HG02759 (cell line): ENCODE results near the gene PACRG.

Experiments used
- ATAC-seq: cut with Tn5 transposase; IDR thresholded peaks from one replicate; pipeline ENCODE4 v1.9.1; 2021; ENCODE audit warnings: mild to moderate bottlenecking, moderate library complexity; ENCODE audit not compliant: unreplicated experiment

Gene PACRG

DNA sequence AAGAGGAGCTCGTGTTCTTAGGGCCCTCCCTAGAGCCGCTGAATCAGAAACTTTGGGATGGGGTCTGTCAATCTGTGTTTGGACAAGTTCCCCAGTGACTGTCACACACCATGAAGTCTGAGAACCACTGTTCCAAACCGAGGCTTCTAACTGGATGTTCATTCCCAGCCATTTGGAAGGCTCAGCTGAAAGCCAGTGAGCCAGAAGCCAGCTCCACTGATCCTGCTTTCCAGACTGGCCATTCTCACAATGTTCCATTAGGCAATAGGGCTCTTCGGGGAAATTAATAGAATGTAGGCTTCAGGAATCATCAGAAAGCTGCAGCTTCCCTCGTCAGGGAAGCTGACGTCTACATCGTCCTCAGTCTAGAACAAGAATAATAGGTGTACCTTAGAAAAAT, 595.9 kb downstream of the PACRG start:
- no peak for ATAC-seq

DNA sequence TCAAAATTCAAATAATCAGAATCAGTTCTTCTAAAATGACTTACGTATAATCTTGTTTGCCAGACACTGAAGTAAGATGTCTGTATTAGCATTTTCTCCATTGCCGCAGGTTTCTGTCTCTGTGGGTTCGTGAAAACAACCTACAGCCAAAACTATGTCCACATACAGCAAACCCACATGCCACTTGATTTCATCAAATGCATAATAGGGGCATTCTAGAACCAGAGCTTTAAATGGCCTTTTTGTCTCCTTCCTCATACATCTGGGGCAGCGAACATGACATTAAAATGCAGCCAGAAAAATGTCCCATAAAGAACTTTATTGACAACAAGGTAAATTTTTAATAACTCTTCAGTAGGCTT, 596.5 kb downstream of the PACRG start:
- no peak for ATAC-seq

DNA sequence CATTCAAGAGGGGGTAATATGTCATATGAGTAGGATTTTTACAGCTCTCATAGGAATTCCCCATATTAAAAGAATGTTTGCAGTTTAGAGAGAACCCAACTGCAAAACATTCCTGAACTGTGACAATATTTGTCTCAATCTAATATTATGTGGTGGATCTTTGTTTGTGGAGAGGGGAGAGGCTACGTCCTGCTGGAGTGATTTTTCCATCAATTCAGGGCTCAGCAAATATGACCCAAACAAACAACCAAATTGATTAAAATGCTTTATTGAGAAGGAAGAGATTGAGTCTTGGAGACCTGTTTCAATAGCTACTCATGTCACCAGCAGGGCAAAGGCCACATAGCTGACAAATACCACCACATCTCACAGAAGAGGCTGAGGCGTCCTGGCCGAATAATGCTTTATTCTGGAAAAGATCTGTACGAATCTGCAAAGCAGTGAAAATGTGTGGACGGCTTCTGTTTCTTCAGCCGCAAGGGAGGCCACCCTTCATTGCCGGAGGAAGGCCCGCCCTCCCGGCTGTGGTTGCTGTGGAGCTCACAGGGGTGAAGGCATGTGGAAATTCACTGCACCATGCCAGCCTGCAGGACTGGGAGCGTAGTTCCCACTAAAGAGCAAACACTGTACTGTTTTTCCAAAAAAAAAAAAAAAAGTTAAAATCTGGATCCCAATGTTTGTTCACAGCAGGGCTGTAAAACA, 597.1 kb downstream of the PACRG start:
- no peak for ATAC-seq

DNA sequence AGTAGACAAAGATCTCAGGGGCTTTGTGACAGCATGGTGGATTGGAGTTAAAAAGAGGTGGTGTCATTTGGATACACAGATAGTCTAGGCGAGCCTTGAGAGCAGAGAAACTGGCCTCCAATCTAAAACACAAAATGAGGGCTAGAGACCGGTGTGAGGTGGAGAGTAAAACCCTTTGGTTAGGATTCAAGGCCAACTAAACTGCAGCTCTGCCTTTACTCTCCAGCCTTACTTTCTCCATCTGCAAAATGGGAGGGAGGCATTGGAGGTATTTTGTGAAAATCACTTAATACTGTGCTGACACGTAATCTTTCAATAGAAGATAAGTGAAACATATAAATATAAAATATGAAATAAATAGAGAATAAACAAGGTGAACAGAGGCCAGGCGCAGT, 597.6 kb downstream of the PACRG start:
- no peak for ATAC-seq

DNA sequence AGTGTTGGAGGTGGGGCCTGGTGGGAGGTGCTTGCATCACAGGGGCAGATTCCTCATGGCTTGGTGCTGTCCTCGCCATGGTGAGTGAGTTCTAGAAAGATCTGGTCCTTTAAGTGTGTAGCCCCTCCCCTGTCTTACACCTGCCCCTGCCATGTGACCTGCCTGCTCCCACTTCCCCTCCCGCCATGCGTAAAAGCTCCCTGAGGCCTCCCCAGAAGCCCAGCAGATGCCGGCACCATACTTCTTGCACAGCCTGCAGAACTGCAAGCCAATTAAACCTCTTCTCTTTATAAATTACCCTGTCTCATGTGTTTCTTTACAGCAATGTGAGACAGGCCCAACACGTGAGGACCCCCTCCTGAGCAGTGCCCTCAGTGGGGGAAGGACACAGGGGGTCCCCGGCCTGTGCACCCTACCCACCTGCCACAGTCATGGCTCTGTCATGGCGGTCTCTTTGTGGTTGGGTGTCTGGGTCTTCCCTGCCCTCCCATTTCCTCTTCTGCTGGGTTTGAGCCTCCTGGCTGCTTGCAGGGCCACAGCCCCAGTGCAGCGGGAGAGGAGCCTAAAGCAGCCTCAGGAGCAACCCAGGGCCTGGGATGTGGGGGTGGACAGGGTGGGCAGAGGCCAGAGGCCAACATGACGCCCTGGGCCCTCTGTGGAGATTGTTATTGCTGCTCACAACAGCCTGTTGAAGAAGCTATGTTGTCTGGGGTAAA, 599.5 kb downstream of the PACRG start:
- no peak for ATAC-seq

DNA sequence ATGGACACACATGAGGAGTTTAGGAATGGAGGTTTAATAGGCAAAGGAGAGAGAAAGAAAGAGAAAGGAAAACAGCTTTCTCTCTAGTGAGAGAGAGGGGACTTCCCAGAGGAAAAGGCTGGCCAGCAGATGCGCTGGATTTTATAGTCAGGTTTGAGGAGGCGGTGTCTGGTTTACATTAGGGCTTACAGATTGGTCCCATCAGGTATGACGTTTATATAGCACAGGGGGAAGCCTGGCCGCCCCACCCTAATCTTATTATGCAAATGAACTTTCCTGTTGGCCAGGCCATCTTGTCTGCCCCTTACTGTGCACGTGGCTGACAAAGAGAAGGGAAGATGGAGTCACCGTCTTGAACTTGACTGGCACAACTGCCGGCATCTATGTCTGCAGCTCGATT, 600.1 kb downstream of the PACRG start:
- ATAC-seq, result no peak

DNA sequence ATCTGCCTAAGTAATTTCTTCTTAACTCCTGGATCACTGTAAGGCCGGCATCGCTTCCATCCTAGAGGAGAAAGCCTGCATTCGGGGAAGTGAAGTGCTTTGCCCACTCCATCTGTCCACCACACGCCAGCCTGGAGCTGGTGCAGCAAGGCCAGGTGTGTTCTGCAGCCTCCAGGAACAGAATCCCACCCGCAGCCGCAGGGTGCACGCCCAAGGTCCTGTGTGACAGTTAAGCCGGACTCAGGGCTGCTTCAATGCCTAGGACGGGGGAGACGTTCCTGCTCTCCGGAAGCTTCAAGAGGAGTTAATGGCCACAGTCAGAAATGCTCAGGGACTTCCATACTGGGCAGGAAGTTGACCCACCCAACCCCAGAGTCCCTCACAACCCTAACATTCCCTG, 600.6 kb downstream of the PACRG start:
- no peak for ATAC-seq

DNA sequence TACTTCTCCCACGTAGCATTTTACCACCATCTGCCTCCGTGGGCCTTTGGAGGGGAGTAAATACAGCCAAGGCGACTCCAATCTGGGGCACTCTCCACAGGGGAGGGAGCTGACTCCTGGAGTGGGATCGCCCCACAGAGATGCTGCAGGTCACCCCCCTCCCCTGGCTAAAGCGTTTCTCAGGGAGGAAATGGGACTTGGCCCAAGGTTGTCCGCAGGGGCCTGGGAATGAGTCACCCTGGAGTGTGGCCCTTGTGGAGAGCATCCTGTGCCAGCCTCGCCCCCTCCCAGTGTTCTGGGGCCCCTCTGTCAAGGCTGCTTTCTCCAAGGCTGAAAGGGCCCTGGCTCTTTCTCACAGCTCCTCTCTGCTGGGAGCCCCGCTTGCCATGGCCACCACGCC, 602.2 kb downstream of the PACRG start:
- no peak for ATAC-seq

DNA sequence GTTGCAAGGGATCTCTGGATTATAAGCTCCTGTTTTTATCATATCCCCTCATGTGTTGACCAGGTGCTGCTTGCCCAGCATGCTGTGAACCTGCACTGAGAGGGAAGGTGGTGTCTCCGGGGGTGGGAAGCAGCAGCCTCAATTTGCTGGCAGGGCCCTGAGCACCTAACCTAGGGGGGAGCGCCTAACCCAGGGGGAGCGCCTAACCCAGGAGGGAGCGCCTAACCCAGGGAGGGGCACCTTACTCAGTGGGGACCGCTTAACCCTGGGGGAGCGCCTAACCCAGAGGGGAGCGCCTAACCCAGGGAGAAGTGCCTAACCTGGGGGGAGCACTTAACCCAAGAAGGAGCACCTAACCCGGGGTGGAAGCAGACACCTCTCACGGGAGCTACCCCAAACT, 603.5 kb downstream of the PACRG start:
- no peak for ATAC-seq

DNA sequence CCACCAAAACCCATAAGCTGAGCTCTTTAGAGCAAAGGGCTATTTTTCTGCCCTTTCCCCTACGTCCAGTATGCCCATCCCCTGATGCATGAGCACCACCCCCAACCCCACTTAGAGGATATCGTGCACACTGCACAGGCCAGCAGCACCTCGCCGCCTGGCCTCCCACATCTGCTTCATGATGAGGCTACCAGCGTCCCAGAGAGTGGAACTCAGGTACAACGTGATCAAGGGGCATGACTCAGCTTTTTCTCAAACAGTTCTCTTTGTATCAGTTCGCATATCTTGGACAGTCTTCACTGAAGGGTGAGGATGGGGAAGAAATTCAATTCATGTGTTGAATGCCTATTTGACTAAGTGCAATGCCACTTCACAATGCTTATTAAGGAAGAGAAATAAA, 604.8 kb downstream of the PACRG start:
- ATAC-seq, result no peak

DNA sequence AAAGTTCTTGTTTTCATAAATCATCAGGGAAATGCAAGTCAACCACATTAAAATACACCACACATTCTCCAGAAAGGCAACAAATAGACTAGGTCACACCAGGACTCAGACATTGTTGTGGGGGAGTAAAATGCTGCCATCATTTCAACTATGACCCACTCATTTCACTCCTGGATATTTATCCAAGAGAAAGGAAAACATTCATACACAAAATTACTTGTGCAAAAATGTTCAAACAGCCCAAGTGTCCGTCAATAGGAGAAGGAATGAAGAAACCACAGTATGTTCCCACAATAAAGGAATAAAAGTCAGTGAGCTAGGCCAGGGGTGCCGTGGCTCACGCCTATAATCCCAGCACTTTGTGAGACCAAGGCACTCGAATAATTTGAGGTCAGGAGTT, 605.3 kb downstream of the PACRG start:
- ATAC-seq, result no peak

DNA sequence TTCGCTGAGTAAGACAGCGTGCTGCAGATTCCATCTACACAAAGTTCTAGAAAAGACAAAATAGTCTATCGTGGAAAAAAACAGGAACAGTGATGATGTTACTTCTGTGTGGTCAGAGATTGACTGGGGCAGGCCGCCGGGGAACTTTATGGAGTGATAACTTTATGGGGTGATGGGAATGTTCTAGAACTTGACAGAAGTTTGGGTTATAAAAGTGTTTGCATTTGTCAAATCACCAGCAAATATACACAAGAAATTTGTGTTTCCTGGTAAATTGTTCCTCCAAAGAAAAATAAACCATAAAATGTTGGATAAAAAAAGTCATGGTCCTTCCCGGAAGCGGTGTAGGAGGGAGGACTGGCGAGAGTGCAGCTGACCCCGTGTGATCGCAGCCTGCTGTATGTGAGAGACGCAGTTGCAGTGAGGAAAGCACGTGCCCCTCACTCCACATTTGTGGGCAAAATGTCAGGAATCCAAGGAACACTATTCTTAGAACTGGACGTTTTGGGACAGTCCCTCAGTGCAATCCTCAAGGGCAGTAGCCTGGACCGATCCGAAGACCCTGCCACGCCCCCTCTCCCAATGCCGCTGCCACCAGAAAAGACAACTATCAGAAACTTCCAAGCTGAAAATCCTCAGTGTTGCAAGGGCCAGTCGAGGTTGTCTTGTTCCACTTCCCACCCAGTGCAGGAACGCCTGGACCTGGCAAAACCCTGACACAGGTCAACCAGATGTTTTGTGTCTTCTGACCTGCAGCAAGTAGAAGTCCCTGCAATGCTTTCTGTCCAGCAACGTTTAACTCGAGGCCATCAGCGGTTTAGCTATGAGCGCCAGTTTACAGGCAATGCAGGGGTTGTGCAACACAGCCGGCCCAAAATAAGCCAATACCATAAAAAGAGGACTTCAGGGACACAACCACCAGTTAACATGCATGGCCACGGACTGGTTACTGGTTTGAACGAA, 606.2 kb downstream of the PACRG start:
- no peak for ATAC-seq

DNA sequence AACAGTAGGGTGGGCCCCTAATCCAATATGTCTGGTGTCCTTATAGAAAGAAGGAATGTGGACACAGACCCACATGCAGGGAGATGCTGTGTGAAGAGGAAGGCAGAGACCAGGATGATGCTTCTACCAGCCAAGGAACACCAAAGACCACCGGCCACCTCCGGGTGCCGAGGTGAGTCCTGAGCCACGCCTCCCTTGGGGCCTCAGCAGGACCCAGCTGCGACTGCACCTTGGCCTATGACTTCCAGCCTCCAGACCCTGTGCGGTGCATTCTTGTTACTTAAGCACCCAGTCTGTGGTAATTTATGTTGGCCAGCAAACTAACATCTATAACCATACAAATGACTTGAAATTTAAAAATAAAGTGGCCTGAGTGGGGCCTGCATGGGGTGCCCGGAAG, 607.3 kb downstream of the PACRG start:
- ATAC-seq, result no peak

DNA sequence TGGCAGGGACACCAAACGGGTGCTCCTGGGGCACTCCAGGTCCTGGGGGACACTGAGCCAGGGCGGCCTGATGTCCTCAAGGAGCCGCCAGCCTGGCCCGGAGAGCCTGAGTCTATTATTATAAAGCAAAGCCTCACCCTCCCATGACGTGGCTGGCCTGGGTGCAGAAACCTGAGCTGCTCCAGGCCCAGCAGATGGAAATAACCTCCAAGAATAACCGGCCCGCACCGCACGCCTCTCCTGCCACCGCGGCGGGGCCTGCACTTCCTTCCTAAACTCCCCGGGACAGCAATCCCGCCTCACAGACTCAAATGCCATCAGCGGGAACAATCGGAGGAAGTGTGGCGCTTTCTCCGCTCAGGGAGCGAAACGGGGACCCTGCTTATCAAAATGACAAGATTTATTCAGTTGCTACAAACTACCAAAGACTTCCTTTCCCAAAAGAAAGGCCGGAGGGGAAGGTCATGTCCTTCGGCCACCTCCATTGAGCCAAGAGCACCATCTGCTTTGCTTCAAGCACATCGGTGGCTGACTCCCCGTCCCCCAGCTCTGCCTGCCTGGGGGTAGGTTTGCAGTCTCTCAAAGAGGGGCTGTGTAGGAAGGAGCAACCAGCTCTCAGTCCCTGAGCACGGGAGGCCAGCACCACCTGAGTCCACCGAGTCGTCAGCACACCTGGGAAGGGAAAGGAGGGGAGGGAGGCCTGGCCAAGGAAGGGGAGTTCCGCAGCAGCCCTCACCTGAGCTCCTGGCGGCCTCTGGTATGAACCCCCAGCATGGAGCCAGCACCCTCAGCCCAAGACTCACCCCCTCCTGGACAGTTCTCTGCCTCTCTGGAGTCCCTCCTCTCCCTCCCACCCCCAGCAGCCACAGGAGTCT, 608.1 kb downstream of the PACRG start:
- no peak for ATAC-seq

DNA sequence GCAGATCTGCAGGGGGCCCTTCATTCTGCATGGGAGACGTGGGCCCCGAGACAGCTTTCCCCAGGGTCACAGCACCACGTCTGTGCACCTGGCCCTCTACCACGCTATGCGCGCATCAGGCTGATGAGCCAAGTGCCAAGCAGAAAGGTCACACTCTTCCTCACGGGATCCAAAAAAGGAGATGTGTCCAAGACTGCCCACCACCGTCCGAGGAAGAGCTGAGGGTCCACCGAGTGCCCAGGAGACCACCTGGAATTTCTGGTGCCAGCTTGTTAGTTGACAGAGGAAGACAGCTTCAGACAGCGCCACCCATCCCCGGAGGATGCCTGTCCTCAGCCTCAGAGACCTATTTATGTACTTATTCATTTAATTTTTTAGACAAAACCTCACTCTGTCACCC, 609.2 kb downstream of the PACRG start:
- ATAC-seq, result no peak

DNA sequence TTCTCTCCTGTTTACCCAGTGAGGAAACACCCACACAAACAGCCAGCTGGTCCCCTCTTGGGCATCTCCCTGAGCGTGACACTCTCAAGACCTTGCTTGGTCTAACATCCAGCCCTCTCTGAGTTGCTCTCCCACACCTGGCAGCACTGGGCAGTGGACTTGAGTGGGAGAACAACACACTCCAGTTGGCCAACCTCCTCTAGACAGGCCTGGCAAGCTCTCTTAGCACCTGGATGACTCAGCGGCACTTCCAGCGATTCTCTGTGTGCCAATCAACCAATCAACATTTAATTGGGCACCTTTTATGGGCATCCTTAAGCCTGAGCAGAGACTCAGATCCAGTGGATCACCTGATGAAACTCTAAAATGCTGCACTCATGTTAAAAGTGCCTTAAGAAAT, 610.2 kb downstream of the PACRG start:
- ATAC-seq, result no peak

DNA sequence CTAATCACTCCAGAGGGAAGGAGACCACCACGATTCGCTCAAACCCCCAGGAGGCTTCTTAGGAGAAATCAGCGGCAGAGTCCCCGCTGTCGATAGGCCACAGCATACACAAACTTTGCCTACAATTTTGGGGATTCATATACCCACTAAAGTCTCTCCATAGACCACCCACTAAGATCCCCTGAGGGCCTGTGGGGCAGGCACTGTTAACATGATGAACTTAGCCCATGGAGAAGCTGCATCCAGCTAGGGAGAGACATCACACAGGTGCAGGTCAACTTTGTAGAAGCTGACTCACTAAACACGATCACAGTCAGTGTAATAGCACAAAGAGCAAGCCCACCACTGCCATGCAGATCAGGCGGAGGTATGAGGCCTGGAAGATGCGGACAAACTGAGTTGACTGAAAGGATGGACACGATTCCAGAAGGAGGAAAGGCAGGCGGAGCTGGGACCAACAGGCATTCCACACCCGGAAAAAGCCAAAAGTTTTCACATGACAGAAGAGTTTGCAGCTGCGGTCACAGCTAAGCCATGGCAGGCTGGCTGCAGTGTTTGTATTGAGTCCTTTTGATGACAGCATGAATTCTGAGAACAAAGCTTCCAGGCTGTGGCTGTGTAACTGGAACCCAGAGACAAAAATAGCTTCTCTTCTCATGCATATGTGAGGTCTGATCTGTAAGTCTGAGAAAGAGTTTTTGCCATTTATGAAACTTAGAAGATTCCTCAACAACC, 611.1 kb downstream of the PACRG start:
- ATAC-seq, result no peak

DNA sequence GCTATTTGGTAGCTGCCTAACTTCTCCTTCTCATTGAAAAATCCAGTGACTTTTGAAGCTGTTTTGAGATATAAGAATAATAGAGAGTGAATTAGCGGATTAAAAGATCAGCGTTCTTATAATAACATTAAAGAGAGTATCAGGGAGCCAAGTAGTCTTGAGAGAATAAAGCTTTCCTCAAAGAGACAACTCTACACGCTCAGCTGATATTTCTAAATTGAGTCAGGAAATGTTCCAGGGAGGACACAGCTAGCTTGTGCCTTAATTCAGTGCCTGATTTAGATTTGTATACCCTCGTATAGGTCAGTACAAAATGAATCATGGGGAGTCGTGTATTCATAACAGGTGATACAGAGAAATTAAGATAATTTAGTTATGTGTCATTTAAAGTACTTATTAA, 611.7 kb downstream of the PACRG start:
- ATAC-seq, result no peak

DNA sequence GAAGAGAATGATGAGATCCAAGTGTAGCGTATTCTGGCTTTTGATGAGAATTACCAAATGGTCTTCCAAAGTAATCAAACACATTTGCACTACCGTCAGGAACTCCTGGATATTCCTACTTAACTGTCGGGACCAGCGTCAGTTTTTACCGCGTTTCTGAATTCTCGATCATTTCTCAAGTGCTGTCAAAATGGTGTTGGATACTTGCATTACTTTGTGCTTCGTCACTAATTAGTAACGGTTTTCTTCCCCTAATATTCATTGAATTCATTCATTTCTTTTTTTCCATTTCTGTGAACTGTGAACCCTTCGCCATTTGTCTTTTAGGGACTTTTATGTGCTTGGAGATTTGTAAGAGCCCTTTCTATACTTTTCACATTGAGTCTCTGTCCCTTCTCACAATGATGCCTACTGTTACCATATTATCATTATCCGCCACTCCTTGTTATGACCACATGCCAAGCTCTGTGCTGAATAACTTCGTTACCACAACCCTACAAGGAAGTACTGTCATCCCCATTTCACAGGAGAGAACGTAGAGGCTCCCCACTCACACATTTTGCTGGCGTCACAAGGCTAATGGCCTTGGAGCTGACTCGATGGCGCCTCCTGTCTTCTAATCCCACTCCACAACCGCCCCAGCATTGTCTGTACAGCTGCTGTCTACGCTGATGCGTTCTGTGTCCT, 612.6 kb downstream of the PACRG start:
- ATAC-seq, result no peak
